Measurements from ENCODE around the gene TANGO2. TPM values are rescaled to one million over a fixed set of nuclear protein-coding genes. Genes with fewer than 3 reads are reported as not detected.

TANGO2 gene
- total RNA-seq, 1 donor from 2014 or later, result 10.0 TPM

GRCh38 chr22:20029550-20030225 is 8.8 kb downstream of the TANGO2 start:
- Histone ChIP-seq H3K27me3 (no peaks in the 10 kb centered on the region), H3K4me3 (no peak overlapping the region), H2AFZ (replicated peaks) (no peak overlapping the region), H3F3A (ENCODE audit: low read depth) (no peaks in the 10 kb centered on the region), H3K27ac (no peak overlapping the region), H4K20me1 (ENCODE audit: low read depth) (no peaks in the 10 kb centered on the region), H3K36me3 (no peaks in the 10 kb centered on the region), H3K4me2 (no peak overlapping the region), H3K4me1 (no peaks in the 10 kb centered on the region), H3K9ac (no peak overlapping the region), H3K79me2 (ENCODE audit: low read depth) (no peaks in the 10 kb centered on the region), H3K9me3 (ENCODE audit: low read depth) (no peaks in the 10 kb centered on the region)
- H3K27me3 Mint-ChIP-seq (ENCODE audit: insufficient read depth, low read depth), result peaks cover 6% of the 10 kb centered on the region
- H3K4me1 Mint-ChIP-seq, result no peaks in the 10 kb centered on the region
- no peaks in the 10 kb centered on the region for H3K9me3 Mint-ChIP-seq
- H3K36me3 Mint-ChIP-seq, result no peaks in the 10 kb centered on the region
- H3K4me3 Mint-ChIP-seq, result peak overlapping the region; percentile 48
- no peak overlapping the region for H3K27ac Mint-ChIP-seq
- TF ChIP-seq CTCF (IDR thresholded peaks at IDR 0.05) (no peak), EZH2 (IDR thresholded peaks at IDR 0.05) (no peak), EZH2phosphoT487 (IDR thresholded peaks at IDR 0.05) (no peak)
- no peak for DNase-seq (ENCODE audit: low spot score)

GRCh38 chr22:20031732-20032406 is 11.0 kb downstream of the TANGO2 start:
- H3K9ac ChIP-seq, result no peak overlapping the region
- no peak overlapping the region for H3K27ac ChIP-seq
- Mint-ChIP-seq H3K9me3 (no peaks in the 10 kb centered on the region), H3K36me3 (no peaks in the 10 kb centered on the region), H3K4me3 (no peak overlapping the region), H3K27me3 (ENCODE audit: insufficient read depth, low read depth) (peaks cover 5% of the 10 kb centered on the region), H3K27ac (no peak overlapping the region), H3K4me1 (no peaks in the 10 kb centered on the region)
- H3K36me3 ChIP-seq, result no peaks in the 10 kb centered on the region
- no peak overlapping the region for H2AFZ ChIP-seq (replicated peaks)
- H3K4me3 ChIP-seq, result no peak overlapping the region
- H4K20me1 ChIP-seq (ENCODE audit: low read depth), result no peaks in the 10 kb centered on the region
- TF ChIP-seq CTCF (IDR thresholded peaks at IDR 0.05) (no peak), EZH2 (IDR thresholded peaks at IDR 0.05) (no peak), EZH2phosphoT487 (IDR thresholded peaks at IDR 0.05) (no peak)
- no peak overlapping the region for H3K4me2 ChIP-seq
- no peaks in the 10 kb centered on the region for H3K4me1 ChIP-seq
- H3K79me2 ChIP-seq (ENCODE audit: low read depth), result no peaks in the 10 kb centered on the region
- no peaks in the 10 kb centered on the region for H3K9me3 ChIP-seq (ENCODE audit: low read depth)
- no peak for DNase-seq (ENCODE audit: low spot score)
- no peaks in the 10 kb centered on the region for H3F3A ChIP-seq (ENCODE audit: low read depth)
- no peaks in the 10 kb centered on the region for H3K27me3 ChIP-seq

- Mint-ChIP-seq H3K36me3 (no peaks in the 10 kb centered on the region), H3K4me1 (peaks cover 2% of the 10 kb centered on the region), H3K9me3 (no peaks in the 10 kb centered on the region), H3K4me3 (no peak overlapping the region), H3K27ac (no peak overlapping the region), H3K27me3 (ENCODE audit: insufficient read depth, low read depth) (peaks cover 4% of the 10 kb centered on the region)
- H3K36me3 ChIP-seq, result no peaks in the 10 kb centered on the region
- H3K9me3 ChIP-seq (ENCODE audit: low read depth), result no peaks in the 10 kb centered on the region
- H3K27me3 ChIP-seq, result no peaks in the 10 kb centered on the region
- H3K4me2 ChIP-seq, result no peak overlapping the region
- H3K79me2 ChIP-seq (ENCODE audit: low read depth), result no peaks in the 10 kb centered on the region
- DNase-seq (ENCODE audit: low spot score), result no peak
- no peak overlapping the region for H2AFZ ChIP-seq (replicated peaks)
- no peak overlapping the region for H3K27ac ChIP-seq
- H3K4me3 ChIP-seq, result no peak overlapping the region
- H3K4me1 ChIP-seq, result no peaks in the 10 kb centered on the region
- no peak overlapping the region for H3K9ac ChIP-seq
- TF ChIP-seq EZH2 (IDR thresholded peaks at IDR 0.05) (no peak), EZH2phosphoT487 (IDR thresholded peaks at IDR 0.05) (no peak), CTCF (IDR thresholded peaks at IDR 0.05) (no peak)
- H3F3A ChIP-seq (ENCODE audit: low read depth), result no peaks in the 10 kb centered on the region
- H4K20me1 ChIP-seq (ENCODE audit: low read depth), result no peaks in the 10 kb centered on the region
These were observed 11.6 kb downstream of the TANGO2 start for GRCh38 chr22:20032407-20032991.
